Prostate gland (tissue), 2 donors: ENCODE data around the gene ESRRB.

Experiments
- CTCF ChIP-seq, 4 experiments: fragments of 200-600 bp in 2 of 4; fragments of 450-650 bp in 2 of 4; sonication (generic) in 2 of 4; IDR thresholded peaks; 1 replicate in 3 of 4; 2 replicates in 1 of 4; pipeline ENCODE4 v1.5.1; 2016 to 2019; ENCODE audit warnings: antibody characterized with exemption in 4 of 4, mild to moderate bottlenecking in 2 of 4, moderate library complexity in 2 of 4
- POLR2A ChIP-seq: fragments of 450-650 bp; IDR thresholded peaks from one replicate; pipeline ENCODE4 v1.6.1; 2016; ENCODE audit warnings: antibody characterized with exemption, mild to moderate bottlenecking
- POLR2AphosphoS5 ChIP-seq: sonication (generic); formaldehyde crosslinking; IDR thresholded peaks from one replicate; pipeline ENCODE4 v1.6.1; 2017; ENCODE audit warnings: antibody characterized with exemption

- no peak for TF ChIP-seq CTCF (IDR thresholded peaks at IDR 0.05)
- no peak for TF ChIP-seq POLR2A
- TF ChIP-seq POLR2AphosphoS5, result no peak
Observed at GRCh38 chr14:76376878-76377734, 1.2 kb downstream of the ESRRB start.
